SK-N-SH (cell line): Measurements from ENCODE around the gene SLC16A12. TPM values are rescaled to one million over a fixed set of nuclear protein-coding genes. Genes with fewer than 3 reads are reported as not detected.

Experiments
- CTCF ChIA-PET: fragments of 300-600, 350-600 bp; formaldehyde crosslinking; extraction: SDS; loops from one replicate; lab custom pipeline; 2021; lab: Yijun Ruan, JAX
- POLR2A ChIA-PET: fragments of 350-600 bp; sonication (Branson Sonifier 250); formaldehyde crosslinking; extraction: SDS; loops from one replicate; lab custom pipeline; 2020; ENCODE audit warnings: antibody characterized with exemption, inconsistent platforms; lab: Yijun Ruan, JAX
- DNase-seq: peaks from one replicate; pipeline ENCODE4 v3.0.0; 2012
- H2AFZ ChIP-seq: fragments of 200-600 bp; sonication (generic); 2 replicates; pipeline ENCODE4 v1.8.1; 2016; ENCODE audit warnings: antibody characterized with exemption, mild to moderate bottlenecking, low read depth
- H3F3A ChIP-seq: fragments of 200-600 bp; sonication (generic); replicated peaks from 2 replicates; pipeline ENCODE3; 2016; ENCODE audit warnings: antibody characterized with exemption, mild to moderate bottlenecking; ENCODE audit not compliant: insufficient read depth
- H3K27ac ChIP-seq, 2 experiments: fragments of 200-500 bp in 1 of 2; fragments of 200-600 bp in 1 of 2; sonication (Bioruptor generic) in 1 of 2; sonication (generic), shearing (Covaris generic) in 1 of 2; 2 replicates each; pipeline versions ENCODE4 v1.5.1 to v1.6.1; 2014 to 2016; ENCODE audit warnings: low read depth in 2 of 2, inconsistent platforms in 1 of 2, low read length in 1 of 2, mild to moderate bottlenecking in 1 of 2, mixed read lengths in 1 of 2
- H3K27me3 ChIP-seq: fragments of 200-600 bp; sonication (generic), shearing (Covaris generic); 2 replicates; pipeline ENCODE4 v1.6.1; 2016; ENCODE audit warnings: mixed run types; ENCODE audit not compliant: insufficient read depth
- H3K36me3 ChIP-seq, 2 experiments: fragments of 200-500 bp in 1 of 2; fragments of 200-600 bp in 1 of 2; sonication (Bioruptor generic) in 1 of 2; sonication (generic) in 1 of 2; replicated peaks in 1 of 2; 2 replicates each; pipeline versions ENCODE3 to v1.5.1; 2014 to 2016; ENCODE audit warnings: low read length in 1 of 2, mild to moderate bottlenecking in 1 of 2; ENCODE audit not compliant: insufficient read depth in 2 of 2, control insufficient read depth in 1 of 2
- H3K4me1 ChIP-seq, 2 experiments: fragments of 200-500 bp in 1 of 2; fragments of 200-600 bp in 1 of 2; sonication (Bioruptor generic) in 1 of 2; sonication (generic), shearing (Covaris generic) in 1 of 2; 2 replicates each; pipeline versions ENCODE4 v1.5.1 to v1.6.1; 2014 to 2016; ENCODE audit warnings: low read depth in 1 of 2, low read length in 1 of 2, mixed run types in 1 of 2; ENCODE audit not compliant: insufficient read depth in 2 of 2, control insufficient read depth in 1 of 2
- H3K4me2 ChIP-seq: fragments of 200-600 bp; sonication (generic), shearing (Covaris generic); 2 replicates; pipeline ENCODE4 v1.6.1; 2017; ENCODE audit warnings: mixed run types
- H3K4me3 ChIP-seq, 2 experiments: fragments of 200-500 bp in 1 of 2; fragments of 200-600 bp in 1 of 2; sonication (Bioruptor generic) in 1 of 2; sonication (generic), shearing (Covaris generic) in 1 of 2; 2 replicates each; pipeline versions ENCODE4 v1.5.1 to v1.8.1; 2014 to 2016; ENCODE audit warnings: low read depth in 2 of 2, inconsistent platforms in 1 of 2, low read length in 1 of 2, mild to moderate bottlenecking in 1 of 2, mixed read lengths in 1 of 2, moderate library complexity in 1 of 2
- H3K79me2 ChIP-seq: fragments of 200-600 bp; sonication (generic); 2 replicates; pipeline ENCODE4 v1.8.1; 2017; ENCODE audit warnings: mild to moderate bottlenecking; ENCODE audit not compliant: insufficient read depth
- H3K9ac ChIP-seq: fragments of 200-600 bp; sonication (generic); 2 replicates; pipeline ENCODE4 v1.6.1; 2017; ENCODE audit warnings: mixed run types
- H3K9me2 ChIP-seq: fragments of 200-600 bp; sonication (generic); 2 replicates; pipeline ENCODE4 v1.6.1; 2017; ENCODE audit warnings: mixed run types
- H3K9me3 ChIP-seq: fragments of 200-600 bp; sonication (generic); 2 replicates; pipeline ENCODE4 v1.6.1; 2017; ENCODE audit warnings: mixed run types, mild to moderate bottlenecking, moderate library complexity
- H4K20me1 ChIP-seq: fragments of 200-600 bp; sonication (generic); 2 replicates; pipeline ENCODE4 v1.6.1; 2017; ENCODE audit warnings: mild to moderate bottlenecking, mixed run types; ENCODE audit not compliant: insufficient read depth
- ELF1 ChIP-seq: IDR thresholded peaks from 2 replicates; pipeline ENCODE4 v1.4.0; 2012
- GATA2 ChIP-seq: sonication (generic); formaldehyde crosslinking; IDR thresholded peaks from 2 replicates; pipeline ENCODE4 v1.5.0; 2020; ENCODE audit warnings: mild to moderate bottlenecking, missing genetic modification reagents
- MEF2A ChIP-seq: IDR thresholded peaks from 2 replicates; pipeline ENCODE4 v1.4.0; 2012; ENCODE audit warnings: low read depth, borderline replicate concordance
- NRF1 ChIP-seq: IDR thresholded peaks from 2 replicates; pipeline ENCODE4 v1.6.1; 2012; ENCODE audit warnings: low read depth, mild to moderate bottlenecking, low read length
- RFX5 ChIP-seq: IDR thresholded peaks from 2 replicates; pipeline ENCODE4 v1.6.1; 2012; ENCODE audit warnings: mild to moderate bottlenecking, improper control_type of control experiment, low read length
- RXRA ChIP-seq: IDR thresholded peaks from 2 replicates; pipeline ENCODE4 v1.4.0; 2012; ENCODE audit warnings: low read depth, mild to moderate bottlenecking, borderline replicate concordance
- SIN3A ChIP-seq: IDR thresholded peaks from 2 replicates; pipeline ENCODE4 v1.6.1; 2012; ENCODE audit warnings: low read depth, mild to moderate bottlenecking, low read length, moderate library complexity, borderline replicate concordance
- SMC3 ChIP-seq: IDR thresholded peaks from 2 replicates; pipeline ENCODE4 v1.6.1; 2012; ENCODE audit warnings: low read depth, low read length, improper control_type of control experiment
- TCF12 ChIP-seq: IDR thresholded peaks from 2 replicates; pipeline ENCODE4 v1.4.0; 2012
- YY1 ChIP-seq: IDR thresholded peaks from 2 replicates; pipeline ENCODE4 v1.4.0; 2012; ENCODE audit warnings: low read depth, mild to moderate bottlenecking
- WGBS: methylation state at CpG from one replicate; pipeline ENCODE4 v1.1.6; 2017; ENCODE audit warnings: low lambda C conversion rate; 5-methylcytosine and 5-hydroxymethylcytosine counted together
- polyA plus RNA-seq, 3 experiments: library from polyadenylated mRNA; depleted of rRNA; stranded (reverse); fragments of >200 nt; gene quantifications; 2 replicates each; pipeline ENCODE4 v1.2.3, GENCODE V29; 2012
- TF ChIP-seq, protein P1 (sequence below): IDR thresholded peaks from 2 replicates; pipeline ENCODE4 v1.4.0; 2012; ENCODE audit warnings: low read depth, borderline replicate concordance
- TF ChIP-seq, protein P2 (sequence below): fragments of 200-600 bp; sonication (generic); IDR thresholded peaks from 2 replicates; pipeline ENCODE4 v1.6.1; 2017; ENCODE audit warnings: antibody characterized with exemption, mild to moderate bottlenecking, moderate library complexity

The SLC16A12 gene
- polyA plus RNA-seq, 1 of the 3 experiments (the other 2 are of a cell fraction): 0.13 TPM

DNA sequence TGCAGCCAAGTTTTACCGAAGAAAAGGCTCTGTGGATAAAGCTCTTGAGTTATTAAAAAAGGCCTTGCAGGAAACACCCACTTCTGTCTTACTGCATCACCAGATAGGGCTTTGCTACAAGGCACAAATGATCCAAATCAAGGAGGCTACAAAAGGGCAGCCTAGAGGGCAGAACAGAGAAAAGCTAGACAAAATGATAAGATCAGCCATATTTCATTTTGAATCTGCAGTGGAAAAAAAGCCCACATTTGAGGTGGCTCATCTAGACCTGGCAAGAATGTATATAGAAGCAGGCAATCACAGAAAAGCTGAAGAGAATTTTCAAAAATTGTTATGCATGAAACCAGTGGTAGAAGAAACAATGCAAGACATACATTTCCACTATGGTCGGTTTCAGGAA is 132.4 kb downstream of the SLC16A12 start:
- Histone ChIP-seq H3K27ac (no peak overlapping the region), H3F3A (no peaks in the 10 kb centered on the region), H3K9me2 (no peaks in the 10 kb centered on the region), H3K9me3 (no peaks in the 10 kb centered on the region), H3K79me2 (no peaks in the 10 kb centered on the region), H3K27me3 (no peaks in the 10 kb centered on the region), H3K4me3 (no peak overlapping the region), H3K4me1 (no peaks in the 10 kb centered on the region), H3K4me2 (no peak overlapping the region), H3K36me3 (peaks cover 0 to 2% of the 10 kb centered on the region in 2 experiments), H4K20me1 (no peaks in the 10 kb centered on the region), H3K9ac (no peak overlapping the region)
- WGBS: 97% methylated on average over 2 of the region's 2 CpGs
- DNase-seq: no peak
- CTCF ChIA-PET: interaction anchor here (2.0 kb wide), 1 partner anchor 34 kb away, joined by 9 read pairs; no protein-coding TSS in a partner anchor
- POLR2A ChIA-PET: interaction anchor here (0.9 kb wide), 1 partner anchor 241 kb away, joined by 3 read pairs; no protein-coding TSS in a partner anchor
- TF ChIP-seq GATA2 (CRISPR knock-in tag): no peak
- TF ChIP-seq MEF2A: no peak
- no peak for TF ChIP-seq NRF1
- no peak for TF ChIP-seq ELF1
- TF ChIP-seq, all 33 proteins: peak for 0
- H2AFZ ChIP-seq: no peak overlapping the region

DNA sequence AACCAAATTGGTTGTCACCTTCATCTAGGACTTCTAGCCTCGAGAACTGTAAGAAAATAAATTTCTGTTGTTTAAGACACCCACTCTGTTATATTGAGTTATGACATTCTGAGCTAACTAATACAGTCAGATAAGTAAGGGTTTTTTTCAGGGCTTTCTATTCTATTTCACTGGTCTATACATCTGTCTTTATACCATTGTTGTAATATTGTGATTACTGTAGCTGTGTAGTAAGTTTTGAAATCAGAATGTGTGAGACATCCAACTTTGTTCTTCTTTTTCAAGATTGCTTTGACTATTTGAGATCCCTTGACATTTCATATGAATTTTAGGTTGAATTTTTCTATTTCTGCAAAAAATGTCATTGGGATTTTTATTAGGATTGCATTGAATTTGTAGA is 135.4 kb downstream of the SLC16A12 start:
- TF ChIP-seq SMC3 (no peak), RFX5 (no peak), RXRA (no peak), YY1 (no peak), ELF1 (no peak), TCF12 (no peak), SIN3A (no peak), NRF1 (no peak)
- TF ChIP-seq, protein P1, sequence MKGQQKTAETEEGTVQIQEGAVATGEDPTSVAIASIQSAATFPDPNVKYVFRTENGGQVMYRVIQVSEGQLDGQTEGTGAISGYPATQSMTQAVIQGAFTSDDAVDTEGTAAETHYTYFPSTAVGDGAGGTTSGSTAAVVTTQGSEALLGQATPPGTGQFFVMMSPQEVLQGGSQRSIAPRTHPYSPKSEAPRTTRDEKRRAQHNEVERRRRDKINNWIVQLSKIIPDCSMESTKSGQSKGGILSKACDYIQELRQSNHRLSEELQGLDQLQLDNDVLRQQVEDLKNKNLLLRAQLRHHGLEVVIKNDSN: no peak
- TF ChIP-seq, protein P2, sequence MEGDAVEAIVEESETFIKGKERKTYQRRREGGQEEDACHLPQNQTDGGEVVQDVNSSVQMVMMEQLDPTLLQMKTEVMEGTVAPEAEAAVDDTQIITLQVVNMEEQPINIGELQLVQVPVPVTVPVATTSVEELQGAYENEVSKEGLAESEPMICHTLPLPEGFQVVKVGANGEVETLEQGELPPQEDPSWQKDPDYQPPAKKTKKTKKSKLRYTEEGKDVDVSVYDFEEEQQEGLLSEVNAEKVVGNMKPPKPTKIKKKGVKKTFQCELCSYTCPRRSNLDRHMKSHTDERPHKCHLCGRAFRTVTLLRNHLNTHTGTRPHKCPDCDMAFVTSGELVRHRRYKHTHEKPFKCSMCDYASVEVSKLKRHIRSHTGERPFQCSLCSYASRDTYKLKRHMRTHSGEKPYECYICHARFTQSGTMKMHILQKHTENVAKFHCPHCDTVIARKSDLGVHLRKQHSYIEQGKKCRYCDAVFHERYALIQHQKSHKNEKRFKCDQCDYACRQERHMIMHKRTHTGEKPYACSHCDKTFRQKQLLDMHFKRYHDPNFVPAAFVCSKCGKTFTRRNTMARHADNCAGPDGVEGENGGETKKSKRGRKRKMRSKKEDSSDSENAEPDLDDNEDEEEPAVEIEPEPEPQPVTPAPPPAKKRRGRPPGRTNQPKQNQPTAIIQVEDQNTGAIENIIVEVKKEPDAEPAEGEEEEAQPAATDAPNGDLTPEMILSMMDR: no peak
- Histone ChIP-seq H3K4me1 (no peaks in the 10 kb centered on the region), H3K27ac (no peak overlapping the region), H3K79me2 (no peaks in the 10 kb centered on the region), H3K4me3 (no peak overlapping the region), H3K4me2 (no peak overlapping the region), H3K27me3 (no peaks in the 10 kb centered on the region), H3F3A (no peaks in the 10 kb centered on the region), H3K9me3 (no peaks in the 10 kb centered on the region), H3K36me3 (peaks cover 0 to 2% of the 10 kb centered on the region in 2 experiments), H2AFZ (no peak overlapping the region), H3K9me2 (0 out of 2 replicates have a peak, but pooled peaks cover 3% of the 10 kb centered on the region), H4K20me1 (no peaks in the 10 kb centered on the region), H3K9ac (no peak overlapping the region)
- DNase-seq: no peak
- WGBS: 89% methylated on average over 1 of the region's 1 CpG
- ChIA-PET POLR2A (no interaction called here), CTCF (interaction anchor here (0.9 kb wide), 1 partner anchor 10 kb away, joined by 3 read pairs; no protein-coding TSS in a partner anchor)
